H1 (cell line): ENCODE results near the gene PELI2. TPM values are rescaled to one million over a fixed set of nuclear protein-coding genes. Genes with fewer than 3 reads are reported as not detected.

Experiments
- CTCF ChIA-PET: fragments of 300-600 bp; sonication (Branson Sonifier 250); formaldehyde crosslinking; loops from one replicate; lab custom pipeline; 2021; ENCODE audit not compliant: partially characterized antibody; lab: Charles Lee
- POLR2A ChIA-PET: fragments of 300-600 bp; sonication (Branson Sonifier 250); formaldehyde crosslinking; loops from one replicate; lab custom pipeline; 2021; ENCODE audit warnings: inconsistent platforms; ENCODE audit not compliant: partially characterized antibody; lab: Charles Lee
- DNase-seq, 2 experiments: peaks; one replicate each; pipeline versions ENCODE4 v3.0.0 to v3.0.0-alpha.2; 2010 to 2022; ENCODE audit warnings: low spot score in 2 of 2, low read depth in 1 of 2, mixed read lengths in 1 of 2
- FAIRE-seq: peaks from 2 replicates; lab custom pipeline; 2011; peaks lifted over from hg19 to GRCh38; lab: Jason Lieb, UNC
- H2AFZ ChIP-seq: 2 replicates; pipeline ENCODE4 v1.8.1; 2012; ENCODE audit warnings: low read length, inconsistent platforms
- H2AK5ac ChIP-seq: 2 replicates; pipeline ENCODE4 v1.6.1; 2013; ENCODE audit warnings: low read depth, low read length
- H2BK120ac ChIP-seq: replicated peaks from 2 replicates; pipeline ENCODE3; 2013; ENCODE audit warnings: low read depth, low read length, inconsistent platforms
- H2BK12ac ChIP-seq: 2 replicates; pipeline ENCODE4 v1.6.1; 2013; ENCODE audit warnings: low read depth, low read length
- H2BK15ac ChIP-seq: 2 replicates; pipeline ENCODE4 v1.6.1; 2013; ENCODE audit warnings: low read length
- H2BK20ac ChIP-seq: 2 replicates; pipeline ENCODE4 v1.6.1; 2013; ENCODE audit warnings: low read length
- H2BK5ac ChIP-seq: 2 replicates; pipeline ENCODE4 v1.6.1; 2013; ENCODE audit warnings: low read depth, low read length
- H3K14ac ChIP-seq: 2 replicates; pipeline ENCODE4 v1.6.1; 2013; ENCODE audit warnings: inconsistent platforms; ENCODE audit not compliant: insufficient read length
- H3K18ac ChIP-seq: 2 replicates; pipeline ENCODE4 v1.6.1; 2013; ENCODE audit warnings: low read length; ENCODE audit errors: extremely low read depth
- H3K23ac ChIP-seq: 2 replicates; pipeline ENCODE4 v1.6.1; 2013; ENCODE audit warnings: inconsistent platforms; ENCODE audit not compliant: insufficient read length
- H3K23me2 ChIP-seq: 2 replicates; pipeline ENCODE4 v1.6.1; 2013; ENCODE audit warnings: low read depth, low read length
- H3K27ac ChIP-seq: 2 replicates; pipeline ENCODE4 v1.6.1; 2011; ENCODE audit warnings: low read depth, low read length, inconsistent platforms
- H3K27me3 ChIP-seq, 4 experiments: replicated peaks in 1 of 4; 1 replicate in 1 of 4; 2 replicates in 3 of 4; pipeline versions ENCODE4 v1.6.1 to v1.8.1; 2011 to 2013; ENCODE audit warnings: low read length in 3 of 4, mild to moderate bottlenecking in 3 of 4, inconsistent platforms in 2 of 4, mixed read lengths in 2 of 4, moderate library complexity in 1 of 4; ENCODE audit not compliant: control insufficient read depth in 3 of 4, insufficient read depth in 3 of 4; ENCODE audit errors: extremely low read depth in 1 of 4
- H3K36me3 ChIP-seq, 4 experiments: 2 replicates each; pipeline versions ENCODE4 v1.6.1 to v1.8.1; 2011 to 2013; ENCODE audit warnings: mild to moderate bottlenecking in 4 of 4, low read length in 3 of 4, moderate library complexity in 2 of 4, control low read depth in 1 of 4, inconsistent platforms in 1 of 4; ENCODE audit not compliant: insufficient read depth in 4 of 4, control insufficient read depth in 2 of 4
- H3K4ac ChIP-seq: replicated peaks from 2 replicates; pipeline ENCODE3; 2013; ENCODE audit warnings: low read length, low read depth, mixed read lengths, inconsistent platforms; ENCODE audit not compliant: insufficient read length
- H3K4me1 ChIP-seq, 4 experiments: replicated peaks in 1 of 4; 1 replicate in 1 of 4; 2 replicates in 3 of 4; pipeline versions ENCODE4 v1.6.1 to v1.8.1; 2011 to 2013; ENCODE audit warnings: low read length in 3 of 4, inconsistent platforms in 2 of 4, mixed read lengths in 1 of 4; ENCODE audit not compliant: insufficient read depth in 4 of 4, control insufficient read depth in 3 of 4
- H3K4me2 ChIP-seq, 2 experiments: 2 replicates each; pipeline versions ENCODE4 v1.6.1 to v1.8.1; 2011 to 2013; ENCODE audit warnings: low read depth in 2 of 2, low read length in 2 of 2, control low read depth in 1 of 2, inconsistent platforms in 1 of 2, mild to moderate bottlenecking in 1 of 2; ENCODE audit not compliant: insufficient read depth in 1 of 2
- H3K4me3 ChIP-seq, 4 experiments: fragments of 200-600, 300-600 bp in 1 of 4; sonication (generic), shearing (Covaris generic), sonication (Bioruptor Twin) in 1 of 4; 2 replicates each; pipeline versions ENCODE4 v1.5.1 to v1.8.1; 2011 to 2016; ENCODE audit warnings: low read length in 4 of 4, low read depth in 3 of 4, control low read depth in 2 of 4, inconsistent platforms in 2 of 4, mild to moderate bottlenecking in 2 of 4, mixed read lengths in 1 of 4, moderate library complexity in 1 of 4; ENCODE audit not compliant: insufficient read depth in 2 of 4; ENCODE audit errors: extremely low read depth in 1 of 4
- H3K56ac ChIP-seq: replicated peaks from 2 replicates; pipeline ENCODE3; 2013; ENCODE audit warnings: low read depth, mild to moderate bottlenecking, mixed read lengths, low read length, inconsistent platforms; ENCODE audit not compliant: insufficient read length
- H3K79me1 ChIP-seq: 2 replicates; pipeline ENCODE4 v1.6.1; 2013; ENCODE audit warnings: low read depth, low read length, control low read depth
- H3K79me2 ChIP-seq, 2 experiments: 2 replicates each; pipeline versions ENCODE4 v1.6.1 to v1.8.1; 2012 to 2013; ENCODE audit warnings: low read length in 2 of 2, mild to moderate bottlenecking in 2 of 2, inconsistent platforms in 1 of 2; ENCODE audit not compliant: insufficient read depth in 2 of 2, control insufficient read depth in 1 of 2
- H3K9ac ChIP-seq, 4 experiments: replicated peaks in 1 of 4; 1 replicate in 1 of 4; 2 replicates in 3 of 4; pipeline versions ENCODE4 v1.6.1 to v1.8.1; 2011 to 2013; ENCODE audit warnings: low read depth in 3 of 4, low read length in 3 of 4, control low read depth in 2 of 4, mild to moderate bottlenecking in 2 of 4, moderate library complexity in 2 of 4, inconsistent platforms in 1 of 4; ENCODE audit errors: extremely low read depth in 1 of 4
- H3K9me3 ChIP-seq, 2 experiments: 2 replicates each; pipeline versions ENCODE4 v1.6.1 to v1.8.1; 2012 to 2013; ENCODE audit warnings: mild to moderate bottlenecking in 2 of 2, moderate library complexity in 2 of 2, control low read depth in 1 of 2, inconsistent platforms in 1 of 2, low read depth in 1 of 2, low read length in 1 of 2, mixed read lengths in 1 of 2; ENCODE audit not compliant: insufficient read depth in 2 of 2
- H4K20me1 ChIP-seq, 2 experiments: replicated peaks in 1 of 2; 2 replicates each; pipeline versions ENCODE3 to v1.8.1; 2011 to 2013; ENCODE audit warnings: inconsistent platforms in 2 of 2, low read length in 2 of 2, mild to moderate bottlenecking in 1 of 2; ENCODE audit not compliant: insufficient read depth in 2 of 2, control insufficient read depth in 1 of 2
- H4K5ac ChIP-seq: 2 replicates; pipeline ENCODE4 v1.6.1; 2013; ENCODE audit warnings: low read length, low read depth, mixed read lengths, inconsistent platforms; ENCODE audit not compliant: insufficient read length
- H4K8ac ChIP-seq: 2 replicates; pipeline ENCODE4 v1.8.0; 2013; ENCODE audit warnings: mild to moderate bottlenecking, moderate library complexity, low read length, inconsistent platforms; ENCODE audit not compliant: insufficient read depth; ENCODE audit errors: extremely low read depth
- H4K91ac ChIP-seq: replicated peaks from 2 replicates; pipeline ENCODE3; 2013; ENCODE audit warnings: low read length, mixed read lengths, inconsistent platforms; ENCODE audit not compliant: insufficient read length
- BACH1 ChIP-seq: IDR thresholded peaks from 2 replicates; pipeline ENCODE4 v1.6.1; 2012; ENCODE audit warnings: low read length, improper control_type of control experiment
- CHD2 ChIP-seq: IDR thresholded peaks from 2 replicates; pipeline ENCODE4 v1.6.1; 2012; ENCODE audit warnings: low read length, improper control_type of control experiment
- CREB1 ChIP-seq: IDR thresholded peaks from 2 replicates; pipeline ENCODE4 v1.6.1; 2012; ENCODE audit warnings: inconsistent platforms
- EGR1 ChIP-seq: IDR thresholded peaks from 2 replicates; pipeline ENCODE4 v1.6.1; 2011; ENCODE audit warnings: low read depth, low read length, borderline replicate concordance
- HDAC2 ChIP-seq, 2 experiments: fragments of 300-600 bp in 1 of 2; sonication (generic) in 1 of 2; IDR thresholded peaks; 2 replicates each; pipeline ENCODE4 v1.6.1; 2011 to 2012; ENCODE audit warnings: low read depth in 2 of 2, low read length in 2 of 2, mild to moderate bottlenecking in 2 of 2, moderate library complexity in 2 of 2, borderline replicate concordance in 1 of 2, inconsistent platforms in 1 of 2
- HDAC6 ChIP-seq: IDR thresholded peaks from one replicate; pipeline ENCODE4 v1.7.1; 2012; ENCODE audit warnings: low read depth, mild to moderate bottlenecking, inconsistent platforms, low read length, moderate library complexity
- KDM1A ChIP-seq: fragments of 200-600, 300-600 bp; sonication (generic); IDR thresholded peaks from 2 replicates; pipeline ENCODE4 v1.7.1; 2016; ENCODE audit warnings: mild to moderate bottlenecking, low read length, borderline replicate concordance
- NANOG ChIP-seq: IDR thresholded peaks from 2 replicates; pipeline ENCODE4 v1.6.1; 2011; ENCODE audit warnings: low read length, low read depth, mild to moderate bottlenecking, inconsistent platforms; ENCODE audit not compliant: insufficient read depth, poor library complexity, severe bottlenecking
- PHF8 ChIP-seq: fragments of 200-600 bp; sonication (generic); conservative IDR thresholded peaks from 2 replicates; pipeline ENCODE4 v1.7.1; 2012; ENCODE audit warnings: low read depth, mild to moderate bottlenecking, inconsistent platforms, low read length, moderate library complexity
- USF2 ChIP-seq: IDR thresholded peaks from 2 replicates; pipeline ENCODE4 v1.6.1; 2011; ENCODE audit warnings: low read length, improper control_type of control experiment
- WGBS, 2 experiments: shearing (Covaris generic) in 1 of 2; methylation state at CpG; one replicate each; pipeline versions ENCODE4 v1.1.6 to v1.1.7; 2013 to 2015; ENCODE audit warnings: low lambda C conversion rate in 2 of 2, mixed read lengths in 2 of 2, inconsistent platforms in 1 of 2, low coverage in 1 of 2, missing lambda C conversion rate in 1 of 2; ENCODE audit not compliant: insufficient replicate concordance in 2 of 2, insufficient coverage in 1 of 2, insufficient read length in 1 of 2; ENCODE audit errors: extremely low coverage in 1 of 2, missing lambda C conversion rate in 1 of 2; 5-methylcytosine and 5-hydroxymethylcytosine counted together
- polyA plus RNA-seq, 7 experiments: library from polyadenylated mRNA; depleted of rRNA in 3 of 7; stranded (reverse) in 5 of 7; unstranded in 2 of 7; fragments of >200 nt in 5 of 7; fragments of 200-250 nt in 2 of 7; gene quantifications; 1 replicate in 5 of 7; 2 replicates in 1 of 7; 4 replicates in 1 of 7; pipeline versions ENCODE4 v1.2.1 to v1.2.3, GENCODE V29; 2011 to 2013; ENCODE audit warnings: missing spikeins in 2 of 7, mixed read lengths in 2 of 7
- total RNA-seq: library from RNA; stranded (reverse); fragmentation: NEBNext Ultra II Directional; extraction: Animal tissue kit (Norgen Biotek cat#: 25700); gene quantifications from 2 replicates; pipeline ENCODE4 v1.2.1, GENCODE V29; 2021

Gene PELI2
- total and polyA plus RNA-seq, 2 of the 8 experiments (the other 6 are each of a cell fraction or from before 2014, with no cell fraction given), result 14.6 to 25.7 TPM

GRCh38 chr14:56189307-56189706 lies 71.1 kb downstream of the PELI2 start:
- Histone ChIP-seq H4K8ac (no peak overlapping the region), H3K56ac (no peak overlapping the region), H3K23ac (no peak overlapping the region), H3K14ac (no peak overlapping the region), H3K9ac (no peak overlapping the region), H3K4me2 (no peak overlapping the region), H2AK5ac (no peak overlapping the region), H4K5ac (no peak overlapping the region), H2AFZ (no peak overlapping the region), H3K9me3 (no peaks in the 10 kb centered on the region), H2BK15ac (no peak overlapping the region), H3K36me3 (no peaks in the 10 kb centered on the region; a peak in 1 of 8 replicates), H2BK12ac (no peak overlapping the region), H3K79me2 (peaks cover 0 to 4% of the 10 kb centered on the region in 2 experiments; a peak in 1 of 4 replicates), H3K27ac (no peak overlapping the region), H3K27me3 (no peaks in the 10 kb centered on the region), H2BK5ac (no peak overlapping the region), H4K20me1 (peaks cover 0 to 2% of the 10 kb centered on the region in 2 experiments), H3K79me1 (peaks cover 7% of the 10 kb centered on the region; the same call in 1 of the 2 replicates), H3K18ac (no peak overlapping the region), H3K4me3 (no peak overlapping the region), H2BK120ac (no peak overlapping the region), H3K4ac (no peak overlapping the region), H3K23me2 (no peaks in the 10 kb centered on the region), H3K4me1 (peaks cover 0 to 3% (median 0%) of the 10 kb centered on the region in 4 experiments; a peak in 1 of 7 replicates), H2BK20ac (no peak overlapping the region), H4K91ac (no peak overlapping the region)
- WGBS, 2 experiments, result 91% methylated on average over 4 of the region's 4 CpGs; no CpG with 5 or more reads in 1 of the 2 experiments
- CTCF ChIA-PET, result interaction anchor here (0.7 kb wide), 1 partner anchor 260 kb away, joined by 3 read pairs; no protein-coding TSS in a partner anchor
- POLR2A ChIA-PET, result no interaction called here
- no peak for FAIRE-seq
- no peak for DNase-seq
- TF ChIP-seq KDM1A (no peak), USF2 (no peak), PHF8 (no peak), BACH1 (no peak), HDAC2 (IDR thresholded peaks at IDR 0.05; ENCODE audit: borderline replicate concordance in 1 of 2, low read depth in 2 of 2, low read length in 2 of 2) (no peak), EGR1 (no peak), HDAC6 (no peak), NANOG (no peak), CHD2 (no peak), CREB1 (no peak)
